K562 (cell line): ENCODE results near the gene EIF4EBP2. TPM values are rescaled to one million over a fixed set of nuclear protein-coding genes. Genes with fewer than 3 reads are reported as not detected.

Experiments used
- CHD4 ChIP-seq: fragments of 200-600 bp; sonication (generic); IDR thresholded peaks from 3 replicates; pipeline ENCODE4 v1.6.1; 2012; ENCODE audit warnings: low read depth, mild to moderate bottlenecking, mixed read lengths, low read length, inconsistent platforms; ENCODE audit not compliant: insufficient read depth, insufficient replicate concordance, poor library complexity, severe bottlenecking
- EGR1 ChIP-seq: fragments of 450-650 bp; conservative IDR thresholded peaks from 2 replicates; pipeline ENCODE4 v1.6.1; 2017; ENCODE audit warnings: mild to moderate bottlenecking
- PTTG1 ChIP-seq: fragments of 450-650 bp; IDR thresholded peaks from 2 replicates; pipeline ENCODE4 v1.6.1; 2016; ENCODE audit warnings: low read depth, mild to moderate bottlenecking, missing genetic modification characterization, missing compliant biosample characterization
- ZNF668 ChIP-seq: fragments of 250-450 bp; sonication (Bioruptor Pico); IDR thresholded peaks from 2 replicates; pipeline ENCODE4 v1.8.0; 2022; ENCODE audit warnings: mild to moderate bottlenecking, inconsistent platforms
- polyA plus RNA-seq, 8 experiments: library from polyadenylated mRNA; depleted of rRNA in 4 of 8; stranded (reverse) in 5 of 8; unstranded in 3 of 8; fragments of >200 nt; fragmentation: Nextera tagmentation in 2 of 8; fragmentation: Illumina TruSeq in 1 of 8; extraction: Ambion mirVana in 2 of 8; extraction: Trizol in 1 of 8; gene quantifications; 2 replicates each; pipeline versions ENCODE4 v1.2.1 to v1.2.3, GENCODE V29; 2011 to 2014; ENCODE audit warnings: inconsistent platforms in 1 of 8, missing spikeins in 1 of 8
- total RNA-seq, 7 experiments: library from RNA; depleted of rRNA in 6 of 7; stranded (reverse); fragments of >200 nt in 6 of 7; fragmentation: Illumina TruSeq in 2 of 7; extraction: Trizol in 2 of 7; gene quantifications; 2 replicates each; pipeline versions ENCODE4 v1.2.1 to v1.2.3, GENCODE V29; 2011 to 2021; ENCODE audit warnings: low replicate concordance in 1 of 7
- TF ChIP-seq, protein P1 (sequence below), 2 experiments: fragments of 450-650 bp; conservative IDR thresholded peaks; 2 replicates each; pipeline ENCODE4 v1.6.1; 2017; ENCODE audit warnings: mild to moderate bottlenecking in 2 of 2, moderate library complexity in 2 of 2
- TF ChIP-seq, protein P2 (sequence below): fragments of 250-450 bp; sonication (Bioruptor Pico); IDR thresholded peaks from 2 replicates; pipeline ENCODE4 v1.8.0; 2021; ENCODE audit warnings: moderate library complexity, mild to moderate bottlenecking, inconsistent platforms
- TF ChIP-seq, protein P3 (sequence below): fragments of 250-450 bp; sonication (Bioruptor Pico); IDR thresholded peaks from 2 replicates; pipeline ENCODE4 v1.5.0; 2021; ENCODE audit warnings: mild to moderate bottlenecking, moderate library complexity

Gene EIF4EBP2
- total and polyA plus RNA-seq, 9 of the 15 experiments (the other 6 are each of a cell fraction or from before 2014, with no cell fraction given), result 16.1 to 67.5 (median 38.3) TPM

DNA sequence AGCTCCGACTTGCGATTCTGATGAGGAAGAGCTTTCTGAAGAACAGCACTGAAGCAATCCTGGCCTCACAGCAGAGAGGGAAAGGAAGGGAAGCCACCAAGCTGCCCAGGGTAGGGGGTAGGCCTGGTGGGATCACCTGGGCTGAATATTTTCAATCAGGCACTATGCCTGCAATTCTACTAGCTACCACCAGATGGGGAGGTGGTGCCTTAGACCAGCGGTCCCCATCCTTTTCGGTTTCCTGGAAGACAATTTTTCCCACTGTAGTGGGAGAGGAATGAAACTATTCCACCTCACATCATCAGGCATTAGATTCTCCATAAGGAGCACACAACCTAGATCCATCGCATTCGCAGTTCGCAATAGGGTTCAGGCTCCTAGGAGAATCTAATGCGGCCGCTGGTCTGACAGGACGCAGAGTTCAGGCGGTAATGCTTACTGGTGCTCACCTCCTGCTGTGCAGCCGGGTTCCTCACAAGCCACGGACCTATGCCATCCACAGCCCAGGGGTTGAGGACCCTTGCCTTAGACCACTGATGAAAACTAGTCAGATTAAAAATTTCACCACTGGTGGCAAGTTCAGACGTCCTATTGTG is 24.3 kb upstream of the EIF4EBP2 start (continued):
- TF ChIP-seq, protein P1, sequence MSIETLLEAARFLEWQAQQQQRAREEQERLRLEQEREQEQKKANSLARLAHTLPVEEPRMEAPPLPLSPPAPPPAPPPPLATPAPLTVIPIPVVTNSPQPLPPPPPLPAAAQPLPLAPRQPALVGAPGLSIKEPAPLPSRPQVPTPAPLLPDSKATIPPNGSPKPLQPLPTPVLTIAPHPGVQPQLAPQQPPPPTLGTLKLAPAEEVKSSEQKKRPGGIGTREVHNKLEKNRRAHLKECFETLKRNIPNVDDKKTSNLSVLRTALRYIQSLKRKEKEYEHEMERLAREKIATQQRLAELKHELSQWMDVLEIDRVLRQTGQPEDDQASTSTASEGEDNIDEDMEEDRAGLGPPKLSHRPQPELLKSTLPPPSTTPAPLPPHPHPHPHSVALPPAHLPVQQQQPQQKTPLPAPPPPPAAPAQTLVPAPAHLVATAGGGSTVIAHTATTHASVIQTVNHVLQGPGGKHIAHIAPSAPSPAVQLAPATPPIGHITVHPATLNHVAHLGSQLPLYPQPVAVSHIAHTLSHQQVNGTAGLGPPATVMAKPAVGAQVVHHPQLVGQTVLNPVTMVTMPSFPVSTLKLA (conservative IDR thresholded peaks at IDR 0.05), result no peak
- TF ChIP-seq PTTG1 (tag), result no peak
- no peak for TF ChIP-seq CHD4
- TF ChIP-seq ZNF668, result no peak
- TF ChIP-seq, protein P2, sequence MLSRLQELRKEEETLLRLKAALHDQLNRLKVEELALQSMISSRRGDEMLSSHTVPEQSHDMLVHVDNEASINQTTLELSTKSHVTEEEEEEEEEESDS (CRISPR knock-in tag), result no peak
- TF ChIP-seq EGR1, result no peak
- TF ChIP-seq, protein P3, sequence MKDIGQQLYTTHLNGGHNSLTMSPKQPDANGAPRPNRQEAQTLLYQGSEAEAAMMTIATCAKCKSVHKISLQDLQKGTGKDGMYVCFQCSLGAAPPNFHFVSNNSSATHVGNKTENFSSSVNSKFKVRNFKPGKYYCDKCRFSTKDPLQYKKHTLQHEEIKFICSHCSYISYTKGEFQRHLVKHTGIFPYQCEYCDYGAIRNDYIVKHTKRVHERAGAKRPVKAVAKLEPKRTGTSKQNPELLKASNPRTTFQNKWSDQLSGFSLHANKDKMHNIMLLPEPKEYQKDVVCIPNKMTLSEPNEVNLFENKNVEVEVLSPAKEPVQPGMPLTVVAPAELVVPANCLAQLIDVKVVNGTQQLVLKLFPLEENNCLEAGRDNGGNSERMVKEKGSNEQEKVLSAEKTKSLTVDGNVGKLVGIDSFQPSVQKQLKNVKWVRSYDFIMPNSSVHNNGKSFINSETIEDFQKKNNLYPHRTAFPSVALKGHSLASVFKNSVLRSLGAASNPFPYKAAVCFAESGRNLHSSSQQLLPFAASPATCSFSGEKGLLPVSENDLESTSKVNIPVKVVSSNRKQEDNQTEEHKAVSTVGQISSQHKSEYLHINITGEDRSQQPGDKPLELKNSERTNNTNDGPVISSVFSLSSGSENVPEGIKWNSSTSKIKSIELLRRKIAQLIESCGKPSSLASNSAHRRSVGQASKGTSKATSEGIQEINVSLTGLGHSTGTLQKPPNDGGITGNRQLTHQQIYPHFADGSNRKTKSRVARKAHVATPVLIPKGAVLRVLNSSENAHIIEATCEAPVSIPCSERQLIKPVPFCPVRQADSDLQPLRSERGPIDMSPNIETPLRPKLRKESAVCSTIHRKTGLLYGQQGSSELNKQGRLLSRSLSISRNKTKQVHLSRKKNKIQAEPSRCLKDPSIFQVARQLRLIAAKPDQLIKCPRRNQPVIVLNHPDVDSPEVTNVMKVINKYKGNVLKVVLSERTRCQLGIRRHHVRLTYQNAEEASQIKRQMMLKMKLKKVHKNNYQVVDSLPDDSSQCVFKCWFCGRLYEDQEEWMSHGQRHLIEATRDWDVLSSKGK (CRISPR knock-in tag), result no peak
